Parathyroid adenoma (tissue), 2 donors: ENCODE measurements around the gene RERE.

Experiments
- H2AFZ ChIP-seq: fragments of 300-600 bp; sonication (generic); one replicate; pipeline ENCODE4 v1.7.0; 2017; ENCODE audit warnings: antibody characterized with exemption, mild to moderate bottlenecking
- H3K27ac ChIP-seq: fragments of 300-600 bp; sonication (generic); one replicate; pipeline ENCODE4 v1.7.0; 2017
- H3K27me3 ChIP-seq: fragments of 300-600 bp; sonication (generic); one replicate; pipeline ENCODE4 v1.7.0; 2017; ENCODE audit warnings: low read length; ENCODE audit not compliant: control insufficient read depth, insufficient read depth
- H3K36me3 ChIP-seq: fragments of 300-600 bp; sonication (generic); one replicate; pipeline ENCODE4 v1.7.0; 2017; ENCODE audit warnings: low read length; ENCODE audit not compliant: control insufficient read depth, insufficient read depth
- H3K4me1 ChIP-seq: fragments of 300-600 bp; sonication (generic); one replicate; pipeline ENCODE4 v1.7.0; 2017; ENCODE audit warnings: control low read depth
- H3K4me2 ChIP-seq: fragments of 300-600 bp; sonication (generic); one replicate; pipeline ENCODE4 v1.7.0; 2017; ENCODE audit warnings: low read length
- H3K4me3 ChIP-seq: fragments of 300-600 bp; sonication (generic); one replicate; pipeline ENCODE4 v1.7.0; 2017; ENCODE audit warnings: low read depth, low read length
- H3K79me2 ChIP-seq: fragments of 300-600 bp; sonication (generic); one replicate; pipeline ENCODE4 v1.7.0; 2017; ENCODE audit warnings: control low read depth
- H3K9ac ChIP-seq: fragments of 300-600 bp; sonication (generic); one replicate; pipeline ENCODE4 v1.7.0; 2017; ENCODE audit warnings: mild to moderate bottlenecking
- H3K9me3 ChIP-seq: fragments of 300-600 bp; sonication (generic); one replicate; pipeline ENCODE4 v1.7.0; 2017; ENCODE audit warnings: low read length; ENCODE audit not compliant: control insufficient read depth
- CTCF ChIP-seq: fragments of 300-600 bp; sonication (generic); IDR thresholded peaks from one replicate; pipeline ENCODE4 v1.7.0; 2017; ENCODE audit warnings: antibody characterized with exemption, mild to moderate bottlenecking
- donor health status: primary hyperparathyroidism.

RERE gene

GRCh38 chr1:8691662-8692061 is 125.8 kb downstream of the RERE start:
- Histone ChIP-seq H3K4me2 (no peak overlapping the region), H3K9me3 (no peaks in the 10 kb centered on the region), H3K79me2 (peaks cover 39% of the 10 kb centered on the region), H3K27ac (no peak overlapping the region), H2AFZ (no peak overlapping the region), H3K36me3 (no peaks in the 10 kb centered on the region), H3K4me1 (peaks cover 5% of the 10 kb centered on the region), H3K4me3 (no peak overlapping the region), H3K9ac (no peak overlapping the region), H3K27me3 (no peaks in the 10 kb centered on the region)
- TF ChIP-seq CTCF, result no peak

- Histone ChIP-seq H3K27ac (no peak overlapping the region), H3K79me2 (peaks cover 36% of the 10 kb centered on the region), H2AFZ (no peak overlapping the region), H3K36me3 (no peaks in the 10 kb centered on the region), H3K9ac (no peak overlapping the region), H3K27me3 (no peaks in the 10 kb centered on the region), H3K4me3 (no peak overlapping the region), H3K9me3 (no peaks in the 10 kb centered on the region), H3K4me1 (peaks cover 5% of the 10 kb centered on the region), H3K4me2 (no peak overlapping the region)
- no peak for TF ChIP-seq CTCF
Measured at GRCh38 chr1:8690253-8690525, 127.3 kb downstream of the RERE start.

- H2AFZ ChIP-seq, result no peak overlapping the region
- TF ChIP-seq CTCF, result no peak
- H3K27ac ChIP-seq, result no peak overlapping the region
- H3K79me2 ChIP-seq, result peaks cover 37% of the 10 kb centered on the region
- H3K4me2 ChIP-seq, result no peak overlapping the region
- no peaks in the 10 kb centered on the region for H3K36me3 ChIP-seq
- H3K27me3 ChIP-seq, result no peaks in the 10 kb centered on the region
- H3K9ac ChIP-seq, result no peak overlapping the region
- H3K4me1 ChIP-seq, result peaks cover 5% of the 10 kb centered on the region
- H3K4me3 ChIP-seq, result no peak overlapping the region
- H3K9me3 ChIP-seq, result no peaks in the 10 kb centered on the region
Measured at GRCh38 chr1:8689431-8690252, 127.8 kb downstream of the RERE start.

GRCh38 chr1:8687538-8687937 is 129.9 kb downstream of the RERE start:
- H3K27ac ChIP-seq, result no peak overlapping the region
- no peak overlapping the region for H3K4me2 ChIP-seq
- no peak for TF ChIP-seq CTCF
- no peaks in the 10 kb centered on the region for H3K27me3 ChIP-seq
- H3K9me3 ChIP-seq, result no peaks in the 10 kb centered on the region
- no peak overlapping the region for H2AFZ ChIP-seq
- H3K9ac ChIP-seq, result no peak overlapping the region
- no peak overlapping the region for H3K4me3 ChIP-seq
- H3K36me3 ChIP-seq, result no peaks in the 10 kb centered on the region
- peaks cover 46% of the 10 kb centered on the region for H3K79me2 ChIP-seq
- H3K4me1 ChIP-seq, result peaks cover 3% of the 10 kb centered on the region

GRCh38 chr1:8687039-8687438 is 130.4 kb downstream of the RERE start:
- Histone ChIP-seq H3K27ac (no peak overlapping the region), H3K4me1 (peaks cover 4% of the 10 kb centered on the region), H3K9ac (no peak overlapping the region)

More at GRCh38 chr1:8687039-8687438, 130.4 kb downstream of the RERE start:
- Histone ChIP-seq H2AFZ (no peak overlapping the region), H3K4me2 (no peak overlapping the region), H3K36me3 (no peaks in the 10 kb centered on the region), H3K9me3 (no peaks in the 10 kb centered on the region), H3K27me3 (no peaks in the 10 kb centered on the region), H3K79me2 (peaks cover 44% of the 10 kb centered on the region), H3K4me3 (no peak overlapping the region)
- no peak for TF ChIP-seq CTCF
